IPS-20b (cell line): ENCODE data around the gene PCYOX1L.
A peak's percentile ranks its signal among the peaks of the same experiment; 100 is the strongest.

Source experiments
- H3K27ac ChIP-seq: one replicate; pipeline ENCODE4 v1.5.1; 2013; ENCODE audit warnings: low read length
- H3K27me3 ChIP-seq: 2 replicates; pipeline ENCODE4 v1.6.1; 2013; ENCODE audit warnings: mild to moderate bottlenecking, low read length, inconsistent platforms; ENCODE audit not compliant: insufficient read depth
- H3K36me3 ChIP-seq: 2 replicates; pipeline ENCODE4 v1.6.1; 2013; ENCODE audit warnings: low read depth, mild to moderate bottlenecking, inconsistent platforms, low read length, moderate library complexity; ENCODE audit not compliant: insufficient read depth
- H3K4me1 ChIP-seq: 2 replicates; pipeline ENCODE4 v1.6.1; 2013; ENCODE audit warnings: mild to moderate bottlenecking, control low read depth, inconsistent platforms, low read length, moderate library complexity; ENCODE audit not compliant: insufficient read depth
- H3K4me3 ChIP-seq: 2 replicates; pipeline ENCODE4 v1.5.1; 2013; ENCODE audit warnings: mild to moderate bottlenecking, low read length, inconsistent platforms
- H3K9ac ChIP-seq: 2 replicates; pipeline ENCODE4 v1.6.1; 2013; ENCODE audit warnings: low read depth, mild to moderate bottlenecking, inconsistent platforms, low read length, moderate library complexity
- H3K9me3 ChIP-seq: 2 replicates; pipeline ENCODE4 v1.6.1; 2013; ENCODE audit warnings: mild to moderate bottlenecking, low read depth, low read length, inconsistent platforms; ENCODE audit not compliant: insufficient read depth

The PCYOX1L gene

DNA sequence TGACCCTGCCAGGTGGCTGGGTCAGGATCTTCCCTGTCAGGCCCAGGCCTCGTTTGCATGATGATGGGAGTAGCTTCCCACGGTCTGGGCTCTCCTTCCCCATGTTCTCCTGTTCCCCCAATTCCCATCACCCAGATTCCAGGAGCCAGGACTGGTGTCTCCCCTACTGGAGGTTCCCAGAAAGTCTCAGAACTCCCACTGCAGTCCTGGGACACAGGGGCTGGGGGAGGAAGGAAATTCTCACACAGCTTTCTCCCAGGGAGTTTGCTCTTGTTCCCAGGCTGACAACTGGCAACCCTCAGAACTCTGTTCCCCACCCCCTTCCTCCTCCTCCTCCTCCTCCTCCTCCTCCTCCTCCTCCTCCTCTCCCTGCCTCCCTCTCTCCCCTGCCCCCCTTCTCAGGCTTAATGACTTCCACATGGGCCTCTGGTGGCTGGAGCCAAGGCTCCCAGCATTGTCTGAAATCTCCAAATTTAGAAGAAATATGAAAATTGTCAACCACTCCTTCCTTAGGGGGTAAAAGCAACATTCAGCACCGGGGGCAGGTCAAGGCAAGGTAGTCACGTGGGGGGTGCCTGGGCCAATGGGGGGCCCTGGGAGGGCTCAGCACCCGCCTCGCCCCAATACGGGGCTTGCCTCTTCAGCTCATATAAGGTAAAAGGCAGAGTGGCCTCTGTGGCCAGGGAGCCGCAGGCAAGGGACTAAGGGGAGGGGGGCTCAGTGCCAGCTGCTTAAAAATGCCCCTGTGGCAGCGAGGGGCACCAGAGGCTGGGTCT is 48.5 kb downstream of the PCYOX1L start:
- no peaks in the 10 kb centered on the region for H3K27me3 ChIP-seq
- H3K36me3 ChIP-seq = no peaks in the 10 kb centered on the region
- H3K9ac ChIP-seq = no peak overlapping the region; the same call in 1 of the 2 replicates
- no peak overlapping the region for H3K4me3 ChIP-seq
- H3K4me1 ChIP-seq = no peaks in the 10 kb centered on the region; the same call in 1 of the 2 replicates
- H3K9me3 ChIP-seq = no peaks in the 10 kb centered on the region
- no peak overlapping the region for H3K27ac ChIP-seq

DNA sequence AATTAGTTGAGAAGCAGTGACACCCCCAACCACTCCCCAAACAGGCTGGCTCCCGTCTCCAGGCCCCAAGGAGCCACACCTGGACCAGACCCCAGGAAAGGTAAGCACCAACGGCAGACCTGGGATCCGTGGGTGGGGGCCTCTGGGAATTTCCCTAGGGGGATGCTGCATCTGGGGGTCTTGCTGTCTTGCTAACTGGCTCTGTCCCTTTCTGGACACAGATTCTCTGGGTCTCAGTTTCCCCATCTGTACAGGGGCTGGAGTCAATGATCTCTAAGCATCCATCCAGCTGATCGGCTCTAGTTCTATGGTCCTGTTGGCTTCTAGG is 49.1 kb downstream of the PCYOX1L start:
- Histone ChIP-seq H3K27ac (no peak overlapping the region), H3K36me3 (no peaks in the 10 kb centered on the region), H3K4me3 (no peak overlapping the region), H3K4me1 (no peaks in the 10 kb centered on the region; the same call in 1 of the 2 replicates), H3K27me3 (no peaks in the 10 kb centered on the region), H3K9ac (peak overlapping the region; percentile 41; the same call in 1 of the 2 replicates), H3K9me3 (no peaks in the 10 kb centered on the region)

DNA sequence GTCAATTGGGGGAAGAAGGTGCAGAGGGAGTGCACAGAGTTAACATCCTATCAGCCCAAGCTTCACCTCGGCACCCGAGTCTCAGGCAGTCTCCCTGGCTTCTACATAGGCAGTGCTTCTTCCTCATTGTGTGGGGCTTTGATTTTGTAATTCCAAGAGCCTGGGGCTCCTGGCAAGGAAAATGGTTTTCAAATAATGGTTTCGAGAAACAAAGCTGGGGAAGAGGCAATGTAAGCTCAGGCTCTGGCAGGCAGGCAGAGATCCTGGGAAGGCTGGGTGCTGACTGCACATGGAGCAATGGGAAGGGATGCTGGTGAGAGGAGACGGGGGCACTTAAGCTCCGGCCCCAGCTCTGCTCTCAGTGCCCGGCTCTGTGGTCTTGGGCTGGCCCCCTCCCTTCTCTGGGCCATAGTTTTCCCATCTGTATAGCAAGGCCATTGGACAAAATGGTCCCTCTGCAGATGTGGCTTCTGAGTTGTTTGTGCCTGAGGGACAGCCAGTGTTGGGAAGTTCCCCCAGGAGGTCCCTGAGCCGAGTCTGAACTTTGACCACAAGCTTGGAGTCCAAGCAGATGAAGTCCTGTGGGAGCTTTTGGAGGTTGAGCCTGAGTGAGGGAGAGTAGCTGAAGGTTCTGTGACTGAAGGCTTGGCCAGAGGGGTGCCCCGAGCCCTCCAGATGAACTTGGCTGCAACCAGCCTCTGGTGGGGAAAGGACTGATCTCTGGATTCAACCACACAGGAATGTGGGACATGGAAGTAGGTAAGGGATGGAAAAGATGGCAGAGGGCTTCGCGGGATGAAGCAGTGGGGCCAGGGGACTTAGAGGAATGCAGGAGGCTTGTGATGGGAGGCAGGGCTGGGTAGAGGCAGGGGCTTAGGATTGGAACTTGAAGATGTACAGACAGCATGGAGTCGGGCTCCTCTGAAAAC is 49.7 kb downstream of the PCYOX1L start:
- Histone ChIP-seq H3K4me1 (no peaks in the 10 kb centered on the region; the same call in 1 of the 2 replicates), H3K27me3 (no peaks in the 10 kb centered on the region), H3K9ac (peak overlapping the region; percentile 41; the same call in 1 of the 2 replicates), H3K4me3 (no peak overlapping the region), H3K36me3 (no peaks in the 10 kb centered on the region), H3K9me3 (no peaks in the 10 kb centered on the region), H3K27ac (no peak overlapping the region)

DNA sequence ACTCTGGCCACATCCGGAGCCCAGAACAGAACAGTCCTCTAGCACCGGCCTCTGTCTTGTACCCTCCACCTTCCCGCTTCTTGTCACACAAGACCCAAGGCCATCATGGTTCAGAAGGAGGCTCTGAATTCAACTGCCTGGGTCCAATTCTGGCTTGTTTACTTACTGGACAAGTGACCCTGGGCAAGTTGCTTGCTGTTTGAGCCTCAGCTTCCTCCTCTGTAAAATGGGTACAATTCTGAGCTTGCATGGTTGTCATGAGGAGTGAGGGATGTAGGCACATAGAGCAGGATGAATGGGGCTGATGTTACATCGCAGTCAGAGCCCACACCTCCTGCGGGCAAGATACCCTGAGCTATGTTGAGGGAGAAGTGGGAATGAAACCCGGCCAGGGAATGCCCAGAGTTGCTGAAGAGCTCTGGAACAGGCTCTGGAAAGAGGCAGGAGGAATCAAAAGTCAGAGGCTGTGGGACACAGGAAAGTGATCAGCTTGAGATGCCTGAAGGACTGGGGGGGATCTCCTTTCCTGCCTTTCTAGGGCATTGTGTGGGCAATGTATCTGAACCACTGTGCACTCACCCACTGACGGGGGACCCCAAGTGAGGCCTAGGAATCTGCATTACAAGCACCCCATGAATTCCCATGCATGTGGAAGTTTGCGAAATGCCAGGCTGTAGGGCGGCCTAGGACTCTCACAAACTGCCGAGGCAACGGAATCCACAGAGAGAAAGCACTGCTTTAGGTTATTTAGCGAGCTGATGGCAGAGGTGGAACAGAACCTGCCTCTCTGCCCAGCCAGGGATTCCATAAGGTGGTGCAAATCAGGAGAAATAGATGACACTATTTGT is 50.6 kb downstream of the PCYOX1L start:
- no peaks in the 10 kb centered on the region for H3K36me3 ChIP-seq
- no peaks in the 10 kb centered on the region for H3K27me3 ChIP-seq
- no peak overlapping the region for H3K4me3 ChIP-seq
- H3K9ac ChIP-seq = no peak overlapping the region
- no peak overlapping the region for H3K27ac ChIP-seq
- H3K9me3 ChIP-seq = no peaks in the 10 kb centered on the region
- no peaks in the 10 kb centered on the region; the same call in 1 of the 2 replicates for H3K4me1 ChIP-seq

DNA sequence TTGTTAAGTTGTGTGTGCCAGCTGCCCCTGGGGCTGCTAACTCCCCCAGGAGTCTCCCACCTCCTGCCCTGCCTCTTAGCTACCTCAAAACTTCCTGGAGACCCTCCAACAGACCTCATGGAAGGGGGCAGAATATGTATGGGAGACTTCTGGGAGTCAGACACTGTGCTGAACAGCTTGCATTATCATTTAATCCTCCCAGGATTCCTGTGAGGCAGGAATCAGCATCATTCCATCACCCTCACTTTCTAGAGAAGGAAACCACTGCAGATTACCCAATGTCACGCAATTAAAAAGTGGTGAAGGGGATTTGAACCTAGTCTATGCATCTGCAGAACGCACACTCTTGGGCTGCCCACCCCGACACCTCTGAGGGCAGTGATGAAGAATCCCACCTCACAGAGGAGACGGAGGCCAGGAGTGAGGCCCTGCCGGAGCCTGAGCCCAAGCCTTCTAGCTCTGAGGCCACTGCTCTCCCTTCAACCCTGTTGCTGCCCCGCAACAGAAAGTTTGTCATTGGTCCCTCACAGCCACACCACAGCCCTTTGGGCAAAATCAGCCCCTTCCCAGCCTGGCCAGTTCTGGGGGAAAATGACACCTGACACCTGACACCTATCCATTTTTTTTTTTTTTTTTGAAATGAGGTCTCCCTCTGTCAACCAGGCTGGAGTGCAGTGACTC is 51.6 kb downstream of the PCYOX1L start:
- H3K36me3 ChIP-seq = no peaks in the 10 kb centered on the region
- H3K4me3 ChIP-seq = no peak overlapping the region
- no peak overlapping the region for H3K9ac ChIP-seq
- no peaks in the 10 kb centered on the region for H3K27me3 ChIP-seq
- no peaks in the 10 kb centered on the region for H3K9me3 ChIP-seq
- H3K4me1 ChIP-seq = no peaks in the 10 kb centered on the region; the same call in 1 of the 2 replicates
- no peak overlapping the region for H3K27ac ChIP-seq

DNA sequence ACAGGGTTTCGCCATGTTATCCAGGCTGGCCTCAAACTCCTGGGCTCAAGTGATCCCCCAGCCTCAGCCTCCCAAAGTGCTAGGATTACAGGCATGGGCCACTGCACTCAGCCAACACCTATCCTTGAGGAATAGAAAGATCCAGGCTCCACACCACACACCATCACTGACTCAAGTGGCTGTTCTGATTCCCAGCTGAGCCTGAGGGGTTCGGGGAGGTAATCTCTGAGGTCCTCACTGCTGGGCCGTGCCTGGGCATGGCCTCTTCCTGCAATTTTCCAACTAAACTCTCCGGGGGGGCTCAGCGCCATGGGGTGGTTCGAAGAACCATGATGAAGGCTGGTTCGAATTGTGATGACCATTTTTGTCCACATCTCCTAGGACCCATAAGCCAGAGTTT is 52.2 kb downstream of the PCYOX1L start:
- Histone ChIP-seq H3K9ac (no peak overlapping the region), H3K27ac (no peak overlapping the region), H3K36me3 (no peaks in the 10 kb centered on the region), H3K4me3 (no peak overlapping the region), H3K9me3 (no peaks in the 10 kb centered on the region), H3K4me1 (no peaks in the 10 kb centered on the region; the same call in 1 of the 2 replicates), H3K27me3 (no peaks in the 10 kb centered on the region)

DNA sequence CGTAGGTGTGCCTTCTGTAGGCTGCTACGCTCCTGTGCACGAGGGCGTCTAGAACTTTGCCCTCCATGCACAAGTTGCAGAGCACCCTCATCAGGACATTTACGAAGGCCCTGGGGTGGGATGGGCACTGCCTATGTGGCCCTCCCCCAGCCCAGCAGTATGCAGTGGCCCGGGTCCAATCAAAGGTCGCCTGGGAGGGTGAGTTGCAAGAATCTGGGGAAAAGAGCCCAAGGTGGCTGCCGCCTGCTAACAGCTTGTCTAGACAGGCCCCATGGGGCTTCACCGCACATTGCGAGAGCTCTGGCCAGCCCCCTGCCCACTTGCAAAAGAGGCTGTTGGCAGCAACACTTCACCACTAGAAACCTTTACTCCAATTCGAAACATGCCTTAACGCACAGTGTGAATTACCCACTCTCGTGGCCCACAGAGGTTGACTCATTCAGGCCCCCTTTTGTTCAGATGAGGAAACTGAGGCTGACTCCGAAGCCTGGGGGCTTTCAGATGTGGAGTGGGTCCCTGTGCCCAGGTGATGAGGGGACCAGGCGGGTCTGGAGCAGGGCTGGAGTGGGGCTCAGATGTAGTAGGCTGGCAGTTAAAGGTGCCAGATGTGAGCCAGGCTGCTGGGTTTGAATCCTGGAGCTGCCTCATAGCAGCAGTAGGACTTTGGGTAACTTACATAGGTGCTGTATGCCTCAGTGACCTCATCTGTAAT is 53.0 kb downstream of the PCYOX1L start:
- Histone ChIP-seq H3K27ac (no peak overlapping the region), H3K9ac (no peak overlapping the region), H3K4me1 (no peaks in the 10 kb centered on the region; the same call in 1 of the 2 replicates), H3K27me3 (no peaks in the 10 kb centered on the region), H3K9me3 (no peaks in the 10 kb centered on the region), H3K4me3 (no peak overlapping the region), H3K36me3 (no peaks in the 10 kb centered on the region)

DNA sequence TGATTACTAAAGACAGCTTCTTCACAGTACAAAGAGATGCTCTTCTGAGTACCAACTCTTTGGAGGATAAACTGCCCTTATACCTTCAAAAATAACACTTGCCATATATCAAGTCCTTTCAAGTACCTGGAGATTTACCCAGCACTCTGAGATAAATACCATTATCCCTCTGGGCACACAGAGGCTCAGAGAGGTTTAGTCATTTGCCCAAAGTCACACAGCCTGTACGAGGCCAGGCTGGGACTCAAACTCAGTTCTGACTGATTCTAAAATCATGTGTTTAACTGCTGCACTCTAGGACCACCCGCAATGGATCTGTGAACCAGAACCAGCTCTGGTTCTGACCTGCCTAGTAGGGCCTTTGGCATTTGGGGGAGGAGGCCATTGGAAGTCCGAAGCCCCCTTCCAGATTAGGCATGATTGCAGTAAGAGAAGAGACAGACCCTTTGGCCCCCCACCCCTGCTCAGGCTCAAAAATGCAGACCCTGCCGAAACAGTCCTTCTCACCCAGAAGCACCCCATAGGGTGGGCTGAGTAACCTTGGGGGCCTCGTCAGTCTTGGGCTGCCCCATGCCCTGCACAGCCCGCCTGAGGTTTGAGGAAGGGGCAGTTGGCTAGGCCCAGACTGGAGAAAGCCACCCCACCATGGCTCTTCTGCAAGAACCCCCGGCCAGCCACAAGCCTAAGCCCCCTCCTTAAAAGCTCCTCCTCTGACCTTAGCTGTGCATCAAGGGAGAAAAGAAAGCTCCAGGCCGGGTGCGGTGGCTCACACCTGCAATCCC is 54.1 kb downstream of the PCYOX1L start:
- no peak overlapping the region for H3K4me3 ChIP-seq
- no peaks in the 10 kb centered on the region for H3K9me3 ChIP-seq
- no peaks in the 10 kb centered on the region for H3K36me3 ChIP-seq
- peaks cover 1% of the 10 kb centered on the region; the same call in 1 of the 2 replicates for H3K4me1 ChIP-seq
- H3K27me3 ChIP-seq = no peaks in the 10 kb centered on the region
- no peak overlapping the region for H3K27ac ChIP-seq
- no peak overlapping the region for H3K9ac ChIP-seq

DNA sequence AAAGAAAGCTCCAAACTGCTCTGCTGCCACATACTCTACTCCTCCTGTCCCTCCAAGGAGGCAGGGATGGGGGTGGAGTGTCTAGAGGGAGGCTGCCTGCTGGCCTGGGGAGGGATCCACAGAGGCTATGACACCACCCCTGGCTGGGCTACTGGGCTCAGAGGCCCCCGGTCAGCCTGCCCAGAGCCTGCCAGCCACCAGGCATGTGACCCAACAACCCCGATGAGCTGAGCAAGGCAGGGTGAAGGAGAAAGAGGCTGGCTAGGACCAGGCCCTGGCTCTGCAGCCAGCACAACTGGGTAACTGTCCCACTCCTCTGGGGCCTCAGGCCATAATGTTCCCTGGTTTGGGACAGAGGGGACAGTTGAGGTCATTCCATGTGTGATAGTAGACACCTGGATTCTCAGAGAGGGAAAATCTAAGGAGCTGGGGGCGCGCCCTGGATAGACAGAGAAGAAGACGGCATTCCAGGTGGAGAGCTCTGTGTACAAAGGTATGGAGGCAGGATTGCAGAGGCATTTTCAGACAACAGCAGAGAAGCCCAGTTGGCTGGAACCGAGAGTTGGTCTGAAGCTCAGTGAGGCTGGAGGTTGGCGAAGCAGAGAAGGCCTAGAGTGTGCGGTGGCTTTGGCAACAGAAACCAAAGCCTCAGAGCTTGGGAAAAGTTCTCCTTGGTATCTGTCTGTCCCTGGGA is 55.1 kb downstream of the PCYOX1L start:
- no peaks in the 10 kb centered on the region for H3K9me3 ChIP-seq
- H3K4me3 ChIP-seq = no peak overlapping the region
- no peak overlapping the region for H3K27ac ChIP-seq
- no peaks in the 10 kb centered on the region for H3K27me3 ChIP-seq
- H3K36me3 ChIP-seq = no peaks in the 10 kb centered on the region
- H3K9ac ChIP-seq = no peak overlapping the region
- peaks cover 9% of the 10 kb centered on the region; the same call in 1 of the 2 replicates for H3K4me1 ChIP-seq
